ENCODE results near the gene SRSF7.

GRCh38 chr2:38775921-38776225 lies 24.7 kb upstream of the SRSF7 start:
- TF ChIP-seq POLR2A (IDR thresholded peaks at IDR 0.05; ENCODE audit: low read depth) (no peak), CTCF (IDR thresholded peaks at IDR 0.05) (no peak), EP300 (IDR thresholded peaks at IDR 0.05) (no peak)

Data from esophagus muscularis mucosa (tissue), 4 donors.